NCI-H187 treated with DMSO at 0.1 percent for 48 hours (cell line): ENCODE measurements around the gene PKIB.
"Not testable (repeated sequence)": the region's sequence is repeated elsewhere in the genome, so short reads cannot be mapped to it uniquely, and the experiment has no call there.

Experiments
- DNase-seq: peaks from one replicate; lab custom pipeline; 2025; lab: John Stamatoyannopoulos, UW

PKIB gene

DNA sequence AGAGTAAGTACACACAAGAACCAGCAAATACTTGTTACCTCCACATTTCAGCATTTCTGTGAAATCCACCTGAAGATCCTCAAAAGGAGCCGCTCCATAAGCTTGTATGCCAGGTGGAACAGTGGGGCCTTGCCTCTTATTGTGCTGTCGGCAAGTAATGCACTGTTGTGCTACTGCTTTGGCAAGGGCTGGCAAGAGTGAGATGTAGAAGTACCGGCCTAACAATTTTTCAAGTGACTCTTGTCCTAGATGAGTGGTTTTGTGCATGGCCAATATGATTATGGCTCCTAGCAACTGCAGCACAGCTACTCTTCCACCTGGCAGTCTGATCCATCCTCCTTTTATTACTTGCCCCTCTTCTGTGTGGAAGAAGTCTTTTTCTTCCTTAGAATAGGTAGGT, 134.7 kb downstream of the PKIB start:
- peak; percentile 98 for DNase-seq

DNA sequence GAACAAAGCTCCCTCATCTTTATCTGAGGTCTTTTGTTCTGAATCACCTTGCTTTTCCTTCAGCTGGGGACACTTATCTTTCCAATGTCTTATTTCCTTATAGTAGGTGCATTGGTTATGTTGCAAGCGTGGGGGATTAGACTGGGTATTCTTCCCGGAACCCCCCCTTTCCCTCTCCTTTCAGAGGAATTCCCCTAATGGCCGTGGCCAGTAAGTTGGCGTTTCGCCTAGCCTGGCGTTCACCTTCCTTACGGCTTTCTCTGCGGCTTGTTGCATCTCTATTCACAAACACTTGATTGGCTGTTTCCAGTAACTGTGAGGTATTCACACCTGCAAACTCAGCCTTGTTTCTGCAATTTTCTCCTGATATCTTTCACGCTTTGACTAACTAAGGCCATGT, 136.5 kb downstream of the PKIB start:
- DNase-seq, result no peak

DNA sequence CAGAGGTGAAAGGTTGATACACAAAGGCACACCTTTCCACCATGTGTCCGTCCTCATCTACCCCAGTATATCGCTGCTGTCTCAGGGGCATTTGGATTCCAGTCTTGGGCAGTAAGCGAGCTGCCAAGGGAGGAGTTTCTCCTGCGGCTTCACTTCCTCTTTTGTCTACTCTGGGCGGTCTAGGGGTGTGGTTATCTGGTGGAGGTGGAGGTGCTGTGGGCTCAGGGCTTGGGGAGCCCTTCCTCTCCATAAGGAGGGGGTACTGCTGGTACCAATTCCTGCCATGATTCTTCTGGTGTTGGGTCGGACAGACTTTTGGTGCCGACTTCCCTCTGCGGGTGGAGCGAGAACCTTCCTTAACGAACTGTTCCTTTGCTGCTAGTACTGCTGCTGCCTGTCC, 137.4 kb downstream of the PKIB start:
- no peak for DNase-seq

DNA sequence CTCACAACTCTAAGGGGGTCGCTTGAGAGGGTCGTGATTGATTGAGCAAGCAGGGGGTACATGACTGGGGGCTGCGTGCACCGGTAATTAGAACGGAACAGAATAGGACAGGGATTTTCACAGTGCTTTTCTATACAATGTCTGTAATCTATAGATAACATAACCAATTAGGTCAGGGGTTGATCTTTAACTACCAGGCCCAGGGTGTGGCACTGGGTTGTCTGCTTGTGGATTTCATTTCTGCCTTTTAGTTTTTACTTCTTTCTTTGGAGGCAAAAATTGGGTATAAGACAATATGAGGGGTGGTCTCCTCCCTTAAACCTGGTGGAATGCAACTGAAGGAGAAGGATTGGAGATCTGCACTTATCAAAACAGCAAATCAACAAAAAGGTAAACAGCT, 138.7 kb downstream of the PKIB start:
- DNase-seq, result not testable (repeated sequence)

DNA sequence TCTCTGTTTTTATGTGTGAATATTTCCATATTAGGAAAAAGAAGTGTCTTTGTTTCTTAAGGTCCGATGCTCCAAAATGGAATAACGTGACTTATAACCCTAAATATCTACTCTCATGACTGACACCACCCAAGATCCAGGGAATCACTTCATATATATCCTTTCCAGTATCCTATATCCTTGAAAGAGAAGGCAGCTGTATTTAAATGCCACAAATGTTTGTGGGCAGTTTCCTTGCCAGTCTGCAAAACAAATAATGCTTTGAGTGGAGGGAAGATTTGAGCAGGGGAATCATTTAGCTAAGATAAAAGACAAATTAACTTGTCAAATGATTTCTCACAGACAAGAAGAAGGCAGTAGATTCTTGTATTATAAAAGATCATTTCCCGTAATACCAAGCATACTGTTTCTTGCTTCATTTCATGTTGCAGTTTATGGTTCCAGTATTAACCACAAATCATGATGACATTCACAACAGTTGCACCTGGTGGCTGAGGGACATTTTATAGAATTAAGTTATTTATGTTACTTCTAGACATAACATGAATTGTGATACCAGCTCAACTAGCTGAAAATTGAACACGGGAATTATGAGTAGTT, 139.3 kb downstream of the PKIB start:
- DNase-seq, result peak; percentile 71

DNA sequence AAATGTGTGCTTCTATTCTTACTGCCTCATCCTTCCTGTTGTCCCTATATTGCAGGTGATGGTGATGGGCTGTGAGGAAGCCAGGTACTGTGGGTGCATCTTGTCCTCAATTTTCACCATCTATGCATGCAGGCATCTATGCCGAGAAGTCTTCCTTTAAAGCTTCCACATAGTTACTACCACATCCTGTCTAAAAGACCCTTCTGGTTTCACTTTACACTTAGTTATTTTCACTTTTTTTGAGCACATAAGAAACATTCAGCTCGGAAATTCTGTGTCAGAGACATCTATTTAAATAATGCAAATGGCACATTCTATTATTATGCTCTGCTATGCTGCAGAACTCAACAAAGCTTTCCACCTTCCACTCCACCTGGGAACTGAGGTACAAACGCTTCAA, 141.1 kb downstream of the PKIB start:
- no peak for DNase-seq

DNA sequence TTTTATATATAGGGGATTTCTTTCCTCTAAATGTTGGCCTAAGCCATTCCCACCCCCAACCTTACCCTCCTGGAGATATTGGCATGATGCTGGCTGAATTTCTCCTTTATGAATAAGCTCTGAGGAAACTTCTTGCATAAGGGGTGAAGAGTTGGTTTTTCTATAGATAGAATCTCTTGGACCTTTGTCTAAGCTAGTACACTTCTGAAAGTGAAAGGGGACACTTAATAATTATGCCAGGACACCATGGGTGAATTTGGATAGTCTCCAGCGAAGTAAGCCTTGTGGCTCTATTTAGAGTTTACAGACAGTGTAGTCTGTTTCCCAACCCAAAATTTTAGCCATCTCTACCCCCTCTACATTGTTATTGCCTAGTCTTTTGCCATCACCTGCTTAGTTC, 142.3 kb downstream of the PKIB start:
- no peak for DNase-seq

DNA sequence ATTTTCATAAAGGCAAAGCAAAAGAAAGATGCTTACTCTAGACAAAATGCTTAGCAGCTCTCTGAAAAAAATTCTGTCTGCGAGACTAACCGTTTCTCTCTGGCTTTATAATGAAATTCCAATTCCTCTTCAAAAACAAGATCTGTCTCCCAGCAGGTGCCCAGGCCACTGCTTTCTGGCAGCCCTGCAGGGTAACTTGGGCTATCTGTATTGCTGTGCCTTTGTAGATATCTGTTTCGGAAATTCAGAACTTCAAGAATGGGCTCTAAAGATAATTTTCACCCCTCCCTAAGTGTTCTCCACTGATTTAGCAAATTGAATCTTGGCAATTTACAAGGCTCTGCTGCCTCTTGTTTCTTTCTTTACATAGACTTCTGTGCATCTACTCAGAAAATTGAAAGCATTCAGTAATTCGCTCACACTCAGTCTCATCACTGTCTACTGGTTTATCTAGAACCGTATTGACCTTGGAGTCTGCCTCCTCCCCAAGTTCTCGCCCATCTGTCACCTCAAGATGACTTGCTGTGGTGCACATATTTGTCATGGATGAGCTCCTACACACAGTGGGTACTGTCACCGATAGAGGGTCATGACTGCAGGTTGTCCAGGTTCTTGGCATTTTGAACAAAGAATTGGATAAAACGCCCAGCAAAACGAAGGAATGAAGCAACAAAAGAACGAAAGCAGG, 142.9 kb downstream of the PKIB start:
- peak; percentile 54 for DNase-seq

DNA sequence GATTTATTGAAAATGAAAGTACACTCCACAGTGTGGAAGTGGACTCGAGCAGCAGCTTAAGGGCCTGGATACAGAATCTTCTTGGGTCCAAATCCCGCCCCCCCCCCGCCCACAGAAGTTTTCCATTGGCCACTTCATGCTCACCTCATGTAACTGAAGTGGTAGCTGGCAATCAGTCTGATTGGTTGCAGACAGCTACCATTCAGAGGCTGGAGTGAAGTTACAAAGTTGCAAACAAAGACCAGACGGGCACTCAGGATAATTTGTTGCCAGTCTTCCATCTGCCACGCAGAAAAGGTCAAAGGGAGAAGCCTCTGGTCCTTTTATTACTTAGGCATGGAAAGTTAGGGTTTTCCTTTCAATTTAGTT, 143.5 kb downstream of the PKIB start:
- peak; percentile 72 for DNase-seq

DNA sequence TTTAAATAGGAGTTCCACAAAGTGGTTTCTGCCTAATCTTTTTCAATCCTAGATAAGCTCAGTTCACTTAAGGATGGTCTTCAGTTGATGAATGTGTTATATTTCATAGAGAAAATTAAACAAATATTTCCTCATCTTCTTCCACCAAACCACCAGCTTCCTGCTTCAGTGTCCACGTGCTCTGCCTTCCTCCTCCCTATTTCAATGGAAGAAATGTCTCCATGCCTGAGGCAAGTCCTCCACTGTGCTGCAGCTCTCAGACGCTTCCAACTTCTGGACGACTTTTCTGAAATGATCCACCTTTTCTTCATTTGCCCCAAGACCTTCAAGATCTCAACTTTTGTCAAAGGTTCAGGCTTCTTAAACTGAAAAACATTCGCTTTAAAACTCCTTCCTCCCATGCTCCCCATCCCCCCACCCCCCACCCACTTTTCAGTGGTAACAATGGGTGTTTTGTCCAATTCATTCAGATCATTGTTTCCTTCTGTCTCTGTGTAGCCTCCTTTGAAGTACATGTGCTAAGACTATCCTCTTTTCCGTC, 144.1 kb downstream of the PKIB start:
- DNase-seq, result peak; percentile 19

DNA sequence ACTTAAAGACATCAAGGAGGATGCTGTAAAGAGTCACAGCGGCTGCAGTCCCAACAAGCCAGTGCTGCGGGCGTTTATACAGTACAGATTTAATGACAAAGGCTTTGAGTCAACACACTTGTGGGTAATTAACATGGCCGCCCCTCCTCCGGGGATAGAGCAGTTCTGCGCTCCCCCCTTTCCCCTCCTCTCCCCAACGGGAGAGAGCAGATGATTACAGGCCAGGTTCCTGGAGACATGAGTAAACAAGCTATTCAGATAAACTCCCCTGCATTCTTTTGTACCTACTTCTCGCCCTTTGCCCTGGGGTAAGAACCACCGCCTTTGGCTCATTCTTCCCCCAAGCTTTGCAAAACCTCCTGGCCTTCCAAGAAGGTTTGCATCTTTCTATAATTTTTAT, 145.7 kb downstream of the PKIB start:
- no peak for DNase-seq

DNA sequence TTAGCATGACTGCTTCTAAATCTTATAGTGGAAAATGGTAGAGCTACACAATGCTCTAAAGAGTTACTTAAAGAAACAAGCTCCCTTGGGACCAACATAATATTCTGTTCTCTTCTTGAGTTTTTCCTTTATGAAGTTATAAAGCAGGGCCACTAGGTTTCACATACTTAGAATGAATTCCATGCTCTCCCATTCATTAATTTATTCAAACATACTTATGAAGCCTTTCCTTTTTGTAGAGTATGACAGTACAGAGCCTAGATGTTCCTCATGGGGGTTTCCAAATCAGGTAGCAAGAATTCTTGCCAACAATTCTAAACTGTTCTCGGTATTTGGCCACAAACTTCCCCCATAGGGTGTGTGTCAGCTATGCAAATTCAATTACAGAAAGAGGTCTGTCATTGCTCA, 148.7 kb downstream of the PKIB start:
- DNase-seq, result no peak

DNA sequence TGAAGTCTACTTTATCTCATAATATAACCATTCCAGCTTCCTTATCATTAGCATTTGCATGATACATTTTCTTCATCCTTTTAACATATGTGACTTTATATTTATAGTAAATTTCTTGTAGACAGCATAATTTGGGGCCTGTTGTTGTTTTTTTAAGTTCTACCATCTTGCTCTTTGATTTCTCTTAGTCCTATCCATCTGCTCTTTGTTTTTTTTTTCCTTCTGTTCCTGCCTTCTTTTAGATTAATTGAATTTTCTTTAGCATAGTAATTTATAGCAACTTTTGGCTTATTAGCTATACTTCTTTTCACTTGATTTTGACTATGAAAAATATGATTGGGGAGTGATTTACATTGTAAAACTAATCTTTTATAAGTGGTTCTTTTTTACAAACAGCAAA, 150.1 kb downstream of the PKIB start:
- no peak for DNase-seq

DNA sequence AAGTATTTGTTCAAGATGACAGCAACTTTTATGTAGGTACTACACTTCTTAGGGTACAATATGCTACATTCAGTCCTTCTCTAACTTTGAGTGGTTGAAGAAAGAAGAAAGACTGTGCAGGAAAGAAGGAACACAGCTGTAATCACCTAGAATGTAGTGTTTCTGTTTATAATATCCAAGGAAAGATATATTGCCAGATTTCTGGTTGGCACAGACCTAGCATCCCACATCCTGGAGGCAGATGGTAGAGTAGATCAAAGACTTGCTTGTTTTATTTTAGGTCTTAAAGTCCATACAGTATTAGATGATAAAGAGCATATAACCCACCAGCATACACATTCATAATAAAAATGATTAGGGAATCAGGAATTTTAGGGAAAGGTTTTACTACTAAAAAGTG, 156.1 kb downstream of the PKIB start:
- DNase-seq, result no peak

DNA sequence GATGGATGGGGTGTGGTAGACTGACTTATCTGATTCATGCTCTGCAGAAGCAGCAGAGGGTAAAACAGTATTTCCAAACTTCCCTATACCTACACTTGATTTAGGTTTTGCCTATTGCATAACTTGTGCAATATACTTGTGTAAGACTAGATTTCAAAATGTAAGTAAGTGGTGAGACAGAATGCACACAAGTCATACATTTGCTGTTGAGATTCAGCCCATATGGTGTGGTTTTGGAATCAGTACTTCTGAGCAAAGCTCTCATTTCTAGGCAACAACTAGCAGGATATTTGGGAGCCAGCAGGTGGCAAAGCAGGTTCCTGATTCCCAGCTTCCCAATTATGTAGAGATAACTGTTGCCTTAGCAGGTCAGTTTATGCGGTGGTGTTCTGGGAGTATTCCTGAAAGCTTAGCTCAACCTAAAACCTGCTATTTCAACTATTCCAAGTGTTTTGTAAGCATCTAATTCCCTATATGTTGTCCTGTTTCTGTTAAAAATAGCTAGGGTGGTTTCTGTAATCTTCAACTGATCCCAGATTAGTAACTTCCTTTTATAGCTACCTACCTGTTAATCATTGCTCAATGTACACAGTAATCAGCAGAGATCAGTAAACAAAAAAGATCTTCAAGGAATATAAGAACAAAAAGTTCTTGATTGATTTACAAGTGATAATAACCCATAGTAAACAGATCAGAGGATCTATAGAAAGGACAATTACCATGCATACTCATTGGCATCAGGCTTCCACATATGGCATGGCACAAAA, 160.8 kb downstream of the PKIB start:
- no peak for DNase-seq

DNA sequence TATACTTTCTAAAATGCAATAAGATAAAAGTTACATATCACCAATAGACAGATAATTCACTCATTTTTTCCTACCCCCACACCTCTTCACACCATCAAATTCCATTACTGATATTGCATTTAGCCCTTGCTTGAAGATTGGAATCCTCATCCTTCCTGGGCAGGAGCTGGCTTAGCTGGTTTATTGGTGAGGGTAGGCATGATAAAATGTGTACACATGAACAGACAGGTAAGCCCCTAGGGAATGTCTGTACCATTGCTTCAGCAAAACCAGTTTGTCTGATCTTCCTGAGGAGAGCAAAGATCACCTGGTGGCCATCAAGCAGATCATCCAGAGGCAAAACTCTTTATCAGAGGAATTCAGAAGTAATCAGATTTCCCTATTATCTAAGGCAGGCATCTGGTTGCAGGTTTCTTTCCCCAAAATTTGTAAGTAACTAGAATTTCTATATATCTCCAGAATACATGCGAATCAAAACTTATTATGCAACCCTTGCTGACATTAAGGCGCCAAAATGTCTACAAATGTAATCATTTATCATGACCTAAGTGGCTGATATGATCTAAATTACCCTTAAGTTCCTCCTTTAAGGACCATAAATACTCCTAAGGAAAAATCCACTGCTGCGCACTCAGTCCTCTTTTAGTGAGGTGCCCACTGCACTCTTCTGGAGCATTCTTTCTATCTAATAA, 162.7 kb downstream of the PKIB start:
- no peak for DNase-seq
